Skeletal muscle tissue (tissue), 4 donors: ENCODE results near the gene LRRC1. TPM values are rescaled to one million over a fixed set of nuclear protein-coding genes. Genes with fewer than 3 reads are reported as not detected.

Source experiments
- H3K27ac ChIP-seq: one replicate; pipeline ENCODE4 v1.7.0; 2013; ENCODE audit warnings: mild to moderate bottlenecking, low read depth, low read length, inconsistent platforms
- H3K27me3 ChIP-seq, 3 donors: one replicate each; pipeline ENCODE4 v1.7.0; 2013; ENCODE audit warnings: low read length in 3 of 3; ENCODE audit not compliant: control insufficient read depth in 3 of 3, insufficient read depth in 3 of 3
- H3K36me3 ChIP-seq, 3 donors: one replicate each; pipeline ENCODE4 v1.7.0; 2013; ENCODE audit warnings: low read length in 3 of 3; ENCODE audit not compliant: control insufficient read depth in 3 of 3, insufficient read depth in 3 of 3
- H3K4me1 ChIP-seq, 3 donors: one replicate each; pipeline ENCODE4 v1.7.0; 2013; ENCODE audit warnings: low read length in 3 of 3, mild to moderate bottlenecking in 3 of 3; ENCODE audit not compliant: control insufficient read depth in 3 of 3, insufficient read depth in 3 of 3
- H3K4me3 ChIP-seq, 3 donors: one replicate each; pipeline ENCODE4 v1.7.0; 2013; ENCODE audit warnings: low read length in 3 of 3
- H3K9ac ChIP-seq, 3 donors: one replicate each; pipeline ENCODE4 v1.7.0; 2013; ENCODE audit warnings: low read length in 3 of 3, mild to moderate bottlenecking in 3 of 3, moderate library complexity in 2 of 3, low read depth in 1 of 3
- H3K9me3 ChIP-seq, 3 donors: one replicate each; pipeline ENCODE4 v1.7.0; 2013; ENCODE audit warnings: low read length in 3 of 3; ENCODE audit not compliant: control insufficient read depth in 3 of 3
- total RNA-seq: library from RNA; depleted of rRNA; stranded (reverse); fragments of >200 nt; gene quantifications from one replicate; pipeline ENCODE4 v1.2.3, GENCODE V29; 2014
- donor health status: Osteomylitis.

Gene LRRC1
- total RNA-seq, 1 donor from 2014 or later = 3.7 TPM

DNA sequence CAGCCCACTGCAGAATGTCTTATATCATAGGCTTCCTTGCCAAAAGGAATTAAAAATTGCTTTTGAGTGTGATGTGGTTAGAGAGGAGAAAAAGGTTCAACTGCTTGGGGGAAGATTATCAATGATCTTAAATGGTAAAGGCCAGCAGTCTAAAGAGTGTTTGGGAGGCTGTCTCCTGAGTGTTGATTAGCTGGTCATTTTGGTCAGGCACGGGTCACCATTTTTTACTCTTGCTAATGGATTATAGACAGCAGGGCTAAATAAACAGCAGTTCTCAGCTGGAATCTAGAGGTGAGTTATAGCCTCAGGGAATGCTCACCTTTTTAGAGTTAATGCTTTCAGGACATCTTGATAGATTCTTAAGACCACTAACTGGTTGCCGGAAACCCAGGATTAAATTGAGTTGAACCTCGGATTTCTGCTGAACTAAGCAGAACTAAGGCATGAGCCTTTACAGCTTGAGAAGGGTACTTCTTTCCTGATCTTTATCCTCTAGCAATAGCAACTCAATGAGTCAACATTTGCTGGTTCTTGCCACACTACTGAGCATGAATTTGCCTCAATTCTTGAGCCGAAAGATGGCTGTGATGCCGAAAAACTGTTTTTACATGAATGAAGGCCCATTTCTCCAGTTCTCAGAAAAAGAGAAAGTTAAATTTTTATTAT lies 120.4 kb downstream of the LRRC1 start:
- H3K4me1 ChIP-seq = no peaks in the 10 kb centered on the region
- no peak overlapping the region for H3K27ac ChIP-seq
- no peak overlapping the region for H3K4me3 ChIP-seq
- no peaks in the 10 kb centered on the region for H3K9me3 ChIP-seq
- H3K36me3 ChIP-seq = no peaks in the 10 kb centered on the region
- no peaks in the 10 kb centered on the region for H3K27me3 ChIP-seq
- H3K9ac ChIP-seq = no peak overlapping the region

DNA sequence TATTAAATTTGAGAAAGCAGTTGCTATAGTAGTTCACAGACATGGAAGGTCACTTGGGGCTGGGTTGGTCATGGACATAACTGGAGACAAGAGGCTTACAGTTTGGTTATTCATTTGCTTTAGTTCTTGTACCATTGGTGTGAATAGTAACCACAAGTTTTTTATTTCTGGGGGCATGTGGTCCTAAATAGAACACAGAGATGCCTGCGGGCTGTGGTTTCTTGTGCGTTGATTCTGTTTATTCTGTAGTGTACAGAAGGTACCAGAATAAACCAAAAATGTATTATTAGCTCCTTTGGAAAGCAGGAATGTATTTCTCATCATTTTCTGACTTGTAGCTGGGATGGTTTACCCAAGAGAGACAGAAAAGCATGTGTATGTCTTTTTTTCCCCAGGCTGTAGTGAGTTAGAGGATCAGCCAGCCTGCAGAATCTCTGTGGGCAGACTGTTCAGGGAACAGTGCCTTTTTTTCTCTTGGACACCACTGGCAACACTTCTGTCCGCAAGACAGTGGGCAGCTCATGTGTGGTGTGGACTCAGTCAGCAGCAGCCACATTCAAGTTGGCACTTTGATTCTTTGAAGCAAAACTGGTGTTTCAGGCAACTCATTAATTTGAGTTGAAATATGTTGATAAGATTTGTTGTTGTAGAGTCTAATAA lies 122.1 kb downstream of the LRRC1 start:
- Histone ChIP-seq H3K9me3 (no peaks in the 10 kb centered on the region), H3K27ac (no peak overlapping the region), H3K27me3 (no peaks in the 10 kb centered on the region), H3K4me3 (no peak overlapping the region), H3K36me3 (no peaks in the 10 kb centered on the region), H3K4me1 (no peaks in the 10 kb centered on the region), H3K9ac (no peak overlapping the region)

DNA sequence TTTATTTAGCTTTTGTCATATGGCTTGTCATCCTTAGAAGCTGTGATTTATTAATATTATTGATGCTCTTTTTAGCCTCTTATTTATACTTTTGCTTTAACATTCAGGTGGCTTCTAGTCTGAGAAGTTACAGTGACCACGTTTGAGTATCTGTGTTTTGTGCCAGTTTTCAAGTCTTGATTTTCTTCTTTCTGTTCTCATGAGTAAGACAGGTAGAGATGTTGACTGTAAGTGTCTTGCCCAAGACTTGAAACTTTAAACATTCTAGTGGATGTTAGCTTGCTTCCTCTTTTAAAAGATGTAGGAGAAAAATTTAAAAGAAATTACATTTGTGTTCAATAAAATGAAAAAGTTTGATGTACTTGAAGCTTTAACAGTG lies 122.6 kb downstream of the LRRC1 start:
- peaks cover 0 to under 1% (median 0%) of the 10 kb centered on the region in 3 donors for H3K36me3 ChIP-seq
- H3K27ac ChIP-seq = no peak overlapping the region
- no peak overlapping the region for H3K4me3 ChIP-seq
- H3K9me3 ChIP-seq = no peaks in the 10 kb centered on the region
- no peak overlapping the region for H3K9ac ChIP-seq
- H3K27me3 ChIP-seq = no peaks in the 10 kb centered on the region
- H3K4me1 ChIP-seq = no peaks in the 10 kb centered on the region

DNA sequence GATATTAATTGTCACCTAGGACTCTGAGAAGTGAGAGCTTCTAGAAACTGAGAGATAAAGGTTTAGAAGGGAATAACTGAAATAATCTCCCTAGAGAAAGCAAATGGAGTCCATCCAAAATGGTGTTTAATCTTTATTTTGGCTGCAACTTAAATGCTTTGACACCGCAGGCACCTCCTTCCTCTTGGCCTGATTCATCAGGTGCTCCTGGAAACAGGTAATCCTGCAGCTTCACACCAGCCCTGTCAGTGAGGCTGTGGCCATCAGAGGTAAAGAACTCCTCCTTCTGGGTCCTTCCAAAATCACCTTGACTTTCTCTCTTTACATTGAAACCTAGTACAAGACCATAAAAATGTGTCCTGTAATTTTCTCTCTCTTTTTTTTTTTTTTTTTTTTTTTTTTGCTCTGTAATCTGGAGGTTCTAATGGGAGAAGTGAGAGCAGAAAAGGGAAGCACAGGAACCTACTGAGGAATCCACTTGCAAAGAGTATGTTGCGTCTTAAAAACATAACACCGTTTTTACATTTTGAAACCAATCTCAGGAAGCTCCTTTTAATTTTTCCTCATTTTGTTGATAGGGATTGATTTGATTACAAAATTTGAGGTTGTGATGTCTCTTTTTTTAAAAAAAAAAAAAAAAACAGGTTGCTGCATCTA lies 124.2 kb downstream of the LRRC1 start:
- Histone ChIP-seq H3K9ac (no peak overlapping the region), H3K27ac (no peak overlapping the region), H3K4me3 (no peak overlapping the region), H3K27me3 (no peaks in the 10 kb centered on the region), H3K9me3 (no peaks in the 10 kb centered on the region), H3K36me3 (peaks cover 0 to 3% (median 0%) of the 10 kb centered on the region in 3 donors), H3K4me1 (no peaks in the 10 kb centered on the region)

DNA sequence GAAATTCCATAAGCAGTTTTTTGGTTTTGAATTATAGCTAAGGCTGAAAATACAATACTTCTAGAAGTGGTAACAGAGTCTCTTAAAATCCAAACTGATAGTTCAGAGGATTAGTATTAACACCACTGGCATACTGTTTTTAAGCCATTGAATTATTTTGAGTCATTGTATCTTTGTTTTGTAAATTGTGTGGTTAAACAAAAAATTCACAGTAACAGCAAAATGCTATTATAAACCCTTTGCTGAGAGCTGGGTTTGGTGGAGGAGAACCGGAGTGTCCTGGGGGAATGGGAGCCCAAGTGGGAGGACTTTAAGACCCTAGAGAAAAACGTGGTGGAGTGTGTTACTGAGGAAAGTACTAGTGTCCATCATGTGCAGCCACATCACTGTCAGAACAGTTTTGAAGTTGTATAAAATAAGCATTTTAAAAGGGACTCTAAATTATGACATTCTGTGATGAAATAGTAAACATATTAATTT lies 125.1 kb downstream of the LRRC1 start:
- Histone ChIP-seq H3K4me3 (no peak overlapping the region), H3K4me1 (no peaks in the 10 kb centered on the region), H3K9ac (no peak overlapping the region), H3K27me3 (no peaks in the 10 kb centered on the region), H3K36me3 (peaks cover 0 to 3% (median 0%) of the 10 kb centered on the region in 3 donors), H3K9me3 (no peaks in the 10 kb centered on the region), H3K27ac (no peak overlapping the region)

DNA sequence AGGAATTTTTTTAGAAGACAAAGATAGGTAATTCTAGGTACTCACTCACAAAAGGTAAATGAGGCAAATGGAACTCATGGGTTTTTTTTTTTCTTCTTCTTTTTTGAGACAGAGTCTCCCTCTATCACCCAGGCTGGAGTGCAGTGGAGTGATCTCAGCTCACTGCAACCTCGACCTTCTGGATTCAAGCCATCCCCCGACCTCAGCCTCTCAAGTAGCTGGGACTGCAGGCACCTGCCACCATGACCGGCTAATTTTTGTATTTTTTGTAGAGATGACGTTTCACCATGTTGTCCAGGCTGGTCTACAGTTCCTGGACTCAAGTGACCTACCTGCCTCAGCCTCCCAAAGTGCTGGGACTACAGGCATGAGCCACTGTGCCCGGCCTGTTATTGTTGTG lies 126.1 kb downstream of the LRRC1 start:
- Histone ChIP-seq H3K36me3 (peaks cover 0 to 3% (median 0%) of the 10 kb centered on the region in 3 donors), H3K4me1 (no peaks in the 10 kb centered on the region), H3K27me3 (no peaks in the 10 kb centered on the region), H3K9me3 (no peaks in the 10 kb centered on the region), H3K9ac (no peak overlapping the region), H3K4me3 (no peak overlapping the region), H3K27ac (no peak overlapping the region)

DNA sequence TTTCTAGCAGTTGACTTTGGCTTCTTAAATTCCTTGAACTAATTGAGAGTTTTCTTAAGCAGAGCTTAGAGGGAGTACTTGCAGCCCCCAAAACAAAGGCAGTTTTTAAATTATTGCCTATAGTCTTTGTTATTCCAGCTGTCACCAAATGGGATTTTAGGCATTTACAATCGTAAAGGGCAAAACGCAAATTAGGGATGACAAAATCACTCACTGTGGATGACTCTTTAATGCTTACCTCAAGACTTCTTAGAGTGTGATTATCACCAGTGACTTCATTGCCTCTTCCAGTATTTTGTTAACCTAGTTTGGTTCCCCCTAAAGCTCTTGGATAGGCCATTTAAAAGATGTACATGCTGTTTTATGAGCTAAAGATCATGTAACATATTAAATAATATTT lies 126.8 kb downstream of the LRRC1 start:
- no peaks in the 10 kb centered on the region for H3K9me3 ChIP-seq
- H3K27me3 ChIP-seq = no peaks in the 10 kb centered on the region
- no peak overlapping the region for H3K9ac ChIP-seq
- no peaks in the 10 kb centered on the region for H3K4me1 ChIP-seq
- H3K36me3 ChIP-seq = peaks cover 0 to 3% (median 0%) of the 10 kb centered on the region in 3 donors
- no peak overlapping the region for H3K4me3 ChIP-seq
- H3K27ac ChIP-seq = no peak overlapping the region

DNA sequence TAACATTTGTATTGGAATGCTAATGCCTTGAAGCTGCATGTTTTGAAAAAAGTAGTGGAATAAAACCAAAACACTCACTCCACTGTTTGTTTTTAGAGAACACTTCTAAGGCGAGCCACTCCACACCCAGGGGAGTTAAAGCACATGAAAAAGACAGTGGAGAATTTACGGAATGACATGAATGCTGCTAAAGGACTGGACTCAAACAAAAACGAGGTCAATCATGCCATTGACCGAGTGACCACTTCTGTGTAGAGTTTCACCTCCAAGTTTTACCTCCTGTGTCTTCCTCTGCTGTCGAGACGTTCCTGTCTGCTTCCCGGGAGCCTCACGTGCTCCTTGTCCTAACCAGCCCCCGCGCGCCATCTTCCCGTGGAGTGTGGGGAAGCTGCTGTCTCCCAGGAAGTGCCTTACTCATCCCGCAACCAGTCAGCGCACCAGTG lies 127.8 kb downstream of the LRRC1 start:
- H3K36me3 ChIP-seq = peaks cover 0 to 3% (median 0%) of the 10 kb centered on the region in 3 donors
- H3K27me3 ChIP-seq = no peaks in the 10 kb centered on the region
- no peaks in the 10 kb centered on the region for H3K9me3 ChIP-seq
- no peak overlapping the region for H3K27ac ChIP-seq
- no peak overlapping the region for H3K9ac ChIP-seq
- H3K4me1 ChIP-seq = no peaks in the 10 kb centered on the region
- no peak overlapping the region for H3K4me3 ChIP-seq

DNA sequence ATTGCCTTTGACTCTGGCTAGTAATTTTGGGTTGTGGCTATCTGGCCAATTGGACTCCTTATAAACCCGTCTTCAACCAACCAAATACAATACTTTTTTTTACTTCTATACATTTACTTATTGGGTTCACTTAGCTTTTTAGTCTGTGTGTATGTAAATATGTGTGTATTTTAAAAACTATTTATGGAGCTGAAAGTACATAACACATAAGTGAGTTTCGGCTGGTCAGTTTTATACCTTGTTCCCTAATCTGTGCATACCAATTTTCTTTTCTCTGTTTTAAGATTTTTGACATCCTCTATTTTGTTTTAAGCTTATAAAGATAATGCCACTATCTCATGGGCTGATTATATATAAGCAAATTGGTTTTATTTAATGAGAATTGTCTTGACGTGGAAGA lies 129.5 kb downstream of the LRRC1 start:
- no peaks in the 10 kb centered on the region for H3K27me3 ChIP-seq
- no peaks in the 10 kb centered on the region for H3K9me3 ChIP-seq
- H3K4me1 ChIP-seq = no peaks in the 10 kb centered on the region
- H3K9ac ChIP-seq = no peak overlapping the region
- no peak overlapping the region for H3K27ac ChIP-seq
- H3K4me3 ChIP-seq = no peak overlapping the region
- H3K36me3 ChIP-seq = peaks cover 0 to 3% (median 0%) of the 10 kb centered on the region in 3 donors

DNA sequence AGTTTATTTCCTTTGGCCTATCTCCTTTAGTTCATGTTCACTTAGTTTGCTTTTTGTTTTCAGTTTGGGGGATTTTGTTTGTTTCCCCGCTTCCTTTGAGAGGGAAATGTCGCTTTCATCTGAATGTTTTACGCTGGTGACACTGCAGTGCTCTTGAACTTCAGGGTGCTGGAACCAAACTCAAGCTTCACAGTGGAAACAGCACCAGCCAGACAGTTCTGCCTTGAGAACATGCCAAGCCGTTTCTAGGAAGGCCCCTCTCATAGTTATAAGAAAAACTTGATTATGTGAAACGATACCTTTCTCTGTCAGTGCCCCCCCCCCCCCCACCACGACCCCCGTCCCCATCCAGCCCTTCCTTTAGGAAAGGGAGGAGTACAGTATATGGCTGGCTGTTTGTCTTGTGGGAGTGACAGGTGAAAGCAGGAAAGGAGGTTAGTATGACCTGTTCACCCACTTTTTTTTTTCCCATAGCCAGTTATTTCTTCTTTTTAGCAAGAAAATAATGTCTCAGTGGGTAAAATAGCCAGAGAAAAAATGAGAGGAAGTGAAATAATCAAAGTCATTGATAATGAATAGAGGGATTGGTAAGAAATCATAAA lies 130.1 kb downstream of the LRRC1 start:
- H3K9ac ChIP-seq = no peak overlapping the region
- peaks cover 0 to 3% (median 0%) of the 10 kb centered on the region in 3 donors for H3K36me3 ChIP-seq
- no peaks in the 10 kb centered on the region for H3K4me1 ChIP-seq
- no peak overlapping the region for H3K4me3 ChIP-seq
- no peaks in the 10 kb centered on the region for H3K27me3 ChIP-seq
- no peak overlapping the region for H3K27ac ChIP-seq
- H3K9me3 ChIP-seq = no peaks in the 10 kb centered on the region
